ENCODE data around the gene ITGA11. TPM values are rescaled to one million over a fixed set of nuclear protein-coding genes. Genes with fewer than 3 reads are reported as not detected.

ITGA11 gene
- total RNA-seq, 2 donors from 2014 or later: 0.99 to 1.0 TPM

- intact Hi-C loops (cut with DNase I): no loop called here
- 9 to 12% methylated on average over 16 to 50 of the region's 69 CpGs for WGBS, 2 donors
- Histone ChIP-seq H3K27me3 (peaks cover 0 to 11% of the 10 kb centered on the region in 2 donors), H3K4me3 (no peak overlapping the region), H3K27ac (no peak overlapping the region), H3K4me1 (peaks cover 14% of the 10 kb centered on the region), H3K9me3 (no peaks in the 10 kb centered on the region), H3K36me3 (replicated peaks in 1 of 2; ENCODE audit: insufficient read depth in 1 of 2, low read depth in 2 of 2) (no peaks in the 10 kb centered on the region)
- ATAC-seq: no peak
- DNase-seq: no peak
- TF ChIP-seq CTCF (IDR thresholded peaks at IDR 0.05) (no peak), POLR2A (IDR thresholded peaks at IDR 0.05) (no peak)
These were observed 749 bp downstream of the ITGA11 start for GRCh38 chr15:68431037-68431791.

GRCh38 chr15:68430471-68431036, 1.4 kb downstream of the ITGA11 start:
- intact Hi-C loops (cut with DNase I): no loop called here
- ATAC-seq (peak; percentile 9), DNase-seq (no peak)
- Histone ChIP-seq H3K27ac (no peak overlapping the region), H3K27me3 (peaks cover 0 to 11% of the 10 kb centered on the region in 2 donors), H3K36me3 (replicated peaks in 1 of 2; ENCODE audit: insufficient read depth in 1 of 2, low read depth in 2 of 2) (no peaks in the 10 kb centered on the region), H3K9me3 (no peaks in the 10 kb centered on the region), H3K4me3 (no peak overlapping the region), H3K4me1 (peaks cover 14% of the 10 kb centered on the region)
- TF ChIP-seq CTCF (IDR thresholded peaks at IDR 0.05) (no peak), POLR2A (IDR thresholded peaks at IDR 0.05) (no peak)
- WGBS, 2 donors: 70 to 80% methylated on average over 3 to 11 of the region's 12 CpGs

- H3K27me3 ChIP-seq: peaks cover 0 to 11% of the 10 kb centered on the region in 2 donors
- no peak overlapping the region for H3K27ac ChIP-seq
- TF ChIP-seq CTCF (IDR thresholded peaks at IDR 0.05) (no peak), POLR2A (IDR thresholded peaks at IDR 0.05) (no peak)
- ATAC-seq (no peak), DNase-seq (no peak)
- no peak overlapping the region for H3K4me3 ChIP-seq
- intact Hi-C loops (cut with DNase I): no loop called here
- no peaks in the 10 kb centered on the region for H3K9me3 ChIP-seq
- 84 to 89% methylated on average over 5 of the region's 5 CpGs for WGBS, 2 donors
- H3K4me1 ChIP-seq: peaks cover 14% of the 10 kb centered on the region
- H3K36me3 ChIP-seq (replicated peaks in 1 of 2; ENCODE audit: insufficient read depth in 1 of 2, low read depth in 2 of 2): no peaks in the 10 kb centered on the region
These were observed 2.1 kb downstream of the ITGA11 start for GRCh38 chr15:68429691-68430470.

- intact Hi-C loops (cut with DNase I): no loop called here
- H3K27me3 ChIP-seq: peaks cover 0 to 11% of the 10 kb centered on the region in 2 donors
- no peak for DNase-seq
These were observed 3.5 kb downstream of the ITGA11 start for GRCh38 chr15:68428431-68428940.

More at GRCh38 chr15:68428431-68428940, 3.5 kb downstream of the ITGA11 start:
- Histone ChIP-seq H3K4me3 (no peak overlapping the region), H3K27ac (no peak overlapping the region), H3K9me3 (no peaks in the 10 kb centered on the region), H3K4me1 (peaks cover 14% of the 10 kb centered on the region), H3K36me3 (replicated peaks in 1 of 2; ENCODE audit: insufficient read depth in 1 of 2, low read depth in 2 of 2) (no peaks in the 10 kb centered on the region)
- no peak for TF ChIP-seq POLR2A (IDR thresholded peaks at IDR 0.05)
- no peak for TF ChIP-seq CTCF (IDR thresholded peaks at IDR 0.05)
- ATAC-seq: no peak
- WGBS, 2 donors: 81 to 85% methylated on average over 2 of the region's 2 CpGs
